ENCODE measurements around the gene CIROP. TPM values are rescaled to one million over a fixed set of nuclear protein-coding genes. Genes with fewer than 3 reads are reported as not detected.
"Not testable (repeated sequence)": the region's sequence is repeated elsewhere in the genome, so short reads cannot be mapped to it uniquely, and the experiment has no call there.

The CIROP gene
- total and polyA plus RNA-seq, 4 donors, result 0.18 TPM; not detected in 3

DNA sequence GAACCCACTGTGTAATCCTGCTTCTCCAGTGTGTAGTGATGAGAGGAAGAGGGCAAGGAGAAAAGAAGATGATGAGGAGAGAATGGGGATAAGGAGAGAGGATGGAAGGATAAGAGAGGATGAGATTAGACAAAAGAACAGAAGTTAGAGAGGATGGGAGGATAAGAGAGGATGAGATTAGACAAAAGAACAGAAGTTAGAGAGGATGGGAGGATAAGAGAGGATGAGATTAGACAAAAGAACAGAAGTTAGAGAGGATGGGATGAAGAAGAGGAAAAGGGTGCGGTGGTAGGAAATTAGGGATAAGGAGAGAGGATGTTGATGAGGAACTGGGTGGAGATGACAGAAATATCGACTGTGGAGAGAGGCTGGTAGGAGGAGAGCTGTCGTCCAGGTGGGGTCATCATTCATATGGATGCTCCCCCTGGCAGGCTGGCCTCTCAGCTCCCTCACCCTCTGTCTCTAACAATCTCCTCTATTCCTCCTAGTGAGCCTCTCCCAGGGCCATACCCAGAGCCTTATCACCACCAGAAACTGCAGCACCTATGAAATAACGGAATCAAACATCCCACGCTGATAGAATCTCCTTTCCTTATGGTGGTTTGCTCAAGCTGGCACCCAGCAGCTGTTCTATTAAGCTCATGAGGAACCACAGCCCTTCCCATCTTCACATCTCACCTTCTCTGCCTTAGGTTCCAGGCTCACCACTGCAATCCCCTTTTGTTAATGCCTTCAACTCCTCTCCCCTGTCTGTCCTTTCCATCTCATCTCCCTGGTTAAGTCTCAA lies 6.0 kb upstream of the CIROP start:
- Histone ChIP-seq H3K9me3 (ENCODE audit: control insufficient read depth, low read length) (no peaks in the 10 kb centered on the region), H3K4me1 (ENCODE audit: control insufficient read depth in 1 of 2, insufficient read depth in 2 of 2, low read length in 2 of 2) (no peaks in the 10 kb centered on the region), H3K36me3 (ENCODE audit: control insufficient read depth in 1 of 2, insufficient read depth in 2 of 2, low read length in 1 of 2) (no peaks in the 10 kb centered on the region), H3K4me3 (ENCODE audit: low read length in 2 of 2) (no peak overlapping the region), H3K27me3 (ENCODE audit: control insufficient read depth in 1 of 2, insufficient read depth in 2 of 2, low read length in 1 of 2) (no peaks in the 10 kb centered on the region), H3K27ac (ENCODE audit: low read depth in 1 of 2, low read length in 2 of 2) (no peak overlapping the region)
- peak; percentile 3 to 17 for DNase-seq
- ATAC-seq (ENCODE audit: low FRiP score), result no peak
- intact Hi-C loops (cut with DNase I), result no loop called here
- 56 to 68% methylated on average over 5 of the region's 5 CpGs for WGBS, 2 donors

DNA sequence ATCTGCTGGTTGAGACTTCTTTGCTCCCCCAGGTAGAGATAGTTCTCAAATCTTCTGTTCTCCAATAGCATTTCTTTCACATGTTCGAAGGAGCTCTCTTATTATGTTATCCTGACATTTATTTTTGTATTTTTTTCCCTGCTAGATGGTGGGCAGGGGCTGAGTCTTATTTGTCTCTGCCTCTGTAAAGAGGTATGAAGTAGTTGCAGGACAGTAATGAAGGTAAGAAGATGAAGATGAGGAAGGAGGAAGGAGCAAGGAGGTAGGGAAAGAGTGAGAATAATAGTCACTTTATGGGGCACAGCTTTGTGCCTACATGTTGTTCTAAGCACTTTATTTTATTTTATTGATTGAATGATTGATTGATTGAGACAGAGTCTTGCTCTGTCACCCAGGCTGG lies 5.0 kb upstream of the CIROP start:
- Histone ChIP-seq H3K9me3 (ENCODE audit: control insufficient read depth, low read length) (no peaks in the 10 kb centered on the region), H3K4me3 (ENCODE audit: low read length in 2 of 2) (no peak overlapping the region), H3K36me3 (ENCODE audit: control insufficient read depth in 1 of 2, insufficient read depth in 2 of 2, low read length in 1 of 2) (no peaks in the 10 kb centered on the region), H3K27ac (ENCODE audit: low read depth in 1 of 2, low read length in 2 of 2) (no peak overlapping the region), H3K4me1 (ENCODE audit: control insufficient read depth in 1 of 2, insufficient read depth in 2 of 2, low read length in 2 of 2) (no peaks in the 10 kb centered on the region), H3K27me3 (ENCODE audit: control insufficient read depth in 1 of 2, insufficient read depth in 2 of 2, low read length in 1 of 2) (no peaks in the 10 kb centered on the region)
- ATAC-seq (ENCODE audit: low FRiP score), result no peak
- intact Hi-C loops (cut with DNase I), result loop anchor here in 1 of 2 donors (5.0 kb wide), 1 partner anchor 42 kb away; no protein-coding TSS in a partner anchor
- DNase-seq, result no peak
- WGBS, 2 donors, result 80 to 82% methylated on average over 1 of the region's 1 CpG

DNA sequence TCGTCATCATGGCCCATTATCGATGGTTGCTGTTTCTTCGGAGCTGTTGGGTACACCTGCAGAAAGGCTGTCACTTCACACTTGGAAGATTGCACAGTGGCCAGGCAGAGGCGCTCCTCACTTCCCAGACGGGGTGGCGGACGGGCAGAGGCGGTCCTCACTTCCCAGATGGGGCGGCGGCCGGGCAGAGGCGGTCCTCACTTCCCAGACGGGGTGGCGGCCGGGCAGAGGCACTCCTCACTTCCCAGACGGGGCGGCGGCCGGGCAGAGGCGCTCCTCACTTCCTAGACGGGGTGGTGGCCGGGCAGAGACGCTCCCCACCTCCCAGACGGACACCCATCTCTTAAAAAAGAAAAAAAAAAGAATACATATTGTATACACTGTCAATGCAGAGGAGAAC lies 3.4 kb upstream of the CIROP start:
- H3K27ac ChIP-seq (ENCODE audit: low read depth in 1 of 2, low read length in 2 of 2); H3K9me3 ChIP-seq (ENCODE audit: control insufficient read depth, low read length); ATAC-seq (ENCODE audit: low FRiP score); H3K27me3 ChIP-seq (ENCODE audit: control insufficient read depth in 1 of 2, insufficient read depth in 2 of 2, low read length in 1 of 2); H3K4me1 ChIP-seq (ENCODE audit: control insufficient read depth in 1 of 2, insufficient read depth in 2 of 2, low read length in 2 of 2); H3K36me3 ChIP-seq (ENCODE audit: control insufficient read depth in 1 of 2, insufficient read depth in 2 of 2, low read length in 1 of 2); H3K4me3 ChIP-seq (ENCODE audit: low read length in 2 of 2): not testable (repeated sequence)
- DNase-seq, result peak in 1 of 2 donors; percentile 38
- intact Hi-C loops (cut with DNase I), result loop anchor here in 1 of 2 donors (5.0 kb wide), 1 partner anchor 41 kb away; no protein-coding TSS in a partner anchor
- 88 to 90% methylated on average over 24 of the region's 24 CpGs for WGBS, 2 donors

DNA sequence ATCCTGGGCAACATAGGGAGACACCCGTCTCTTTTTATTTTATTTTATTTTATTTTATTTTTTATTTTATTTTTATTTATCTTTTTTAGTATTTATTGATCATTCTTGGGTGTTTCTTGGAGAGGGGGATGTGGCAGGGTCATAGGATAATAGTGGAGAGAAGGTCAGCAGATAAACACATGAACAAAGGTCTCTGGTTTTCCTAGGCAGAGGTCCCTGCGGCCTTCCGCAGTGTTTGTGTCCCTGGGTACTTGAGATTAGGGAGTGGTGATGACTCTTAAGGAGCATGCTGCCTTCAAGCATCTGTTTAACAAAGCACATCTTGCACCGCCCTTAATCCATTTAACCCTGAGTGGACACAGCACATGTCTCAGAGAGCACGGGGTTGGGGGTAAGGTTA lies 2.8 kb upstream of the CIROP start:
- 80 to 98% methylated on average over 3 of the region's 5 CpGs for WGBS, 2 donors
- intact Hi-C loops (cut with DNase I), result loop anchor here in 1 of 2 donors (5.0 kb wide), 1 partner anchor 40 kb away; no protein-coding TSS in a partner anchor
- ATAC-seq (ENCODE audit: low FRiP score), result not testable (repeated sequence)

DNA sequence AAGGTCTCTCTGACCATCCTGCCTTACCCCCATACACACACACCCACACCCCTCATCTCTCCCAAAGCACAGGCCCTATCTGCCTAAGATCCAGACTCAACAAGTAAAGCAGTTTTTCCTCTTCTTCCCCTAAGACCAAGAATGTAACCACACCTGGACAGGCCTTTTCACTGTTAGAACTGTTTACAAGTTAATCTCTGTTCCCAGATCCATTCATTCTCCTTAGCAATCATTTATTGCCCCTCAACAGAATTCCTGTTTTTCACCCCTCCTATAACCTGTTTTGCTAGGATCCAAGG lies 1.9 kb upstream of the CIROP start:
- DNase-seq, result no peak
- ATAC-seq (ENCODE audit: low FRiP score), result no peak
- Histone ChIP-seq H3K4me1 (ENCODE audit: control insufficient read depth in 1 of 2, insufficient read depth in 2 of 2, low read length in 2 of 2) (no peaks in the 10 kb centered on the region), H3K9me3 (ENCODE audit: control insufficient read depth, low read length) (no peaks in the 10 kb centered on the region), H3K27ac (ENCODE audit: low read depth in 1 of 2, low read length in 2 of 2) (no peak overlapping the region), H3K27me3 (ENCODE audit: control insufficient read depth in 1 of 2, insufficient read depth in 2 of 2, low read length in 1 of 2) (no peaks in the 10 kb centered on the region), H3K36me3 (ENCODE audit: control insufficient read depth in 1 of 2, insufficient read depth in 2 of 2, low read length in 1 of 2) (no peaks in the 10 kb centered on the region), H3K4me3 (ENCODE audit: low read length in 2 of 2) (no peak overlapping the region)
- intact Hi-C loops (cut with DNase I), result loop anchor here in 1 of 2 donors (5.0 kb wide), 1 partner anchor 39 kb away; no protein-coding TSS in a partner anchor

More for the DNA sequence above, 2.8 kb upstream of the CIROP start:
- not testable (repeated sequence) for H3K36me3 ChIP-seq (ENCODE audit: control insufficient read depth in 1 of 2, insufficient read depth in 2 of 2, low read length in 1 of 2); DNase-seq; H3K9me3 ChIP-seq (ENCODE audit: control insufficient read depth, low read length); H3K4me1 ChIP-seq (ENCODE audit: control insufficient read depth in 1 of 2, insufficient read depth in 2 of 2, low read length in 2 of 2); H3K27me3 ChIP-seq (ENCODE audit: control insufficient read depth in 1 of 2, insufficient read depth in 2 of 2, low read length in 1 of 2); H3K27ac ChIP-seq (ENCODE audit: low read depth in 1 of 2, low read length in 2 of 2); H3K4me3 ChIP-seq (ENCODE audit: low read length in 2 of 2)

DNA sequence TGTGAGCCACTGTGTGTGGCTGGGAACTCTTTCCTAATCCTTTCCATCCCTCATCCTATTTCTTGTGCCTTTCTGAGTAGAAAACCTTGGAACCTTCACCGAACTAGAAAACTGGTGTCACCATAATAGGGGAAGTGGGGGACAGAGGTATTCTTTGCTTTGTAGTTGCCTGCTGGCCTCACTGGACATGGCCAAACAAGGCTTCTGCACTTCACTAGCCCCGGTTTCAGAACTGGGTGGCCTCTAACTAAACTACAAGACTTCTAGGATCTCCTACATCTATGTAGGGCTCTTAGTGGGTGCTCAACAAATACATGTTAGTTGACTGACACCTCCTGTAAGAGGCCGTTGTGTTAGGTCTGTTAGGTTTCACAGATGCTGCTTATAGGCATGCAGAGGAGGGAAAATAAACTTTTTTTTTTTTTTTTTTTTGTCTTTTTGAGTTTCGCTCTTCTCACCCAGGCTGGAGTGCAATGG lies 597 bp upstream of the CIROP start:
- ATAC-seq (ENCODE audit: low FRiP score) (no peak), DNase-seq (no peak)
- Histone ChIP-seq H3K9me3 (ENCODE audit: control insufficient read depth, low read length) (no peaks in the 10 kb centered on the region), H3K36me3 (ENCODE audit: control insufficient read depth in 1 of 2, insufficient read depth in 2 of 2, low read length in 1 of 2) (no peaks in the 10 kb centered on the region), H3K27me3 (ENCODE audit: control insufficient read depth in 1 of 2, insufficient read depth in 2 of 2, low read length in 1 of 2) (no peaks in the 10 kb centered on the region), H3K4me3 (ENCODE audit: low read length in 2 of 2) (no peak overlapping the region), H3K4me1 (ENCODE audit: control insufficient read depth in 1 of 2, insufficient read depth in 2 of 2, low read length in 2 of 2) (no peaks in the 10 kb centered on the region), H3K27ac (ENCODE audit: low read depth in 1 of 2, low read length in 2 of 2) (no peak overlapping the region)
- intact Hi-C loops (cut with DNase I), result loop anchor here in 1 of 2 donors (5.0 kb wide), 1 partner anchor 38 kb away; no protein-coding TSS in a partner anchor
- WGBS, 2 donors, result 90 to 92% methylated on average over 4 of the region's 4 CpGs

DNA sequence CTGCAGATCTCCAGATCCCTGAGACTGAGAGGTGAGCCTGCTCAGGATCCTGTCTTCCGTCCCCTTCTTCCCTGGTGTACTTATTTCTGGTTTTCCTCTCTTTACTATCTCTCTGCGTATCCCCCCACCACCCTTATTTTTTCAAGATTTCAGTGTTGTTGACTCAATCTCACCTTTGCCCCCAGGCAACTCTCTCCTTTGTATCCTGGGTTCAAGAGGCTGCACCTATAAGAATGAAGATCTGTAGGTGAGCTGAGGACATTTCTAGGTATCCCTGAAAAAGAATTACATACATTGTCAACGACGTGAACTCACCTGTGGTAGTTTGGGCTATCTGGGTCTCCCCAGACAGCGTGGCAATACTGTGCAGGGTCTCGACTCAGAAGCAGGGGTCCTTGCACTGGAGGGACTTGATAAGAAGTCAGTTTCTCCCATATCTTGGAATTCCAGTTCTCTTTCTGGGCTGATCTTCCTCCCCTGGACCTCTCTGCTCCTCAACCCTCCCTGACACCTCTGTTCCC lies 659 bp downstream of the CIROP start:
- Histone ChIP-seq H3K27ac (ENCODE audit: low read depth in 1 of 2, low read length in 2 of 2) (no peak overlapping the region), H3K4me1 (ENCODE audit: control insufficient read depth in 1 of 2, insufficient read depth in 2 of 2, low read length in 2 of 2) (no peaks in the 10 kb centered on the region), H3K9me3 (ENCODE audit: control insufficient read depth, low read length) (no peaks in the 10 kb centered on the region), H3K4me3 (ENCODE audit: low read length in 2 of 2) (no peak overlapping the region), H3K27me3 (ENCODE audit: control insufficient read depth in 1 of 2, insufficient read depth in 2 of 2, low read length in 1 of 2) (no peaks in the 10 kb centered on the region), H3K36me3 (ENCODE audit: control insufficient read depth in 1 of 2, insufficient read depth in 2 of 2, low read length in 1 of 2) (no peaks in the 10 kb centered on the region)
- 78 to 85% methylated on average over 6 of the region's 6 CpGs for WGBS, 2 donors
- intact Hi-C loops (cut with DNase I), result no loop called here
- ATAC-seq (ENCODE audit: low FRiP score), result no peak
- DNase-seq, result peak in 1 of 2 donors; percentile 5

DNA sequence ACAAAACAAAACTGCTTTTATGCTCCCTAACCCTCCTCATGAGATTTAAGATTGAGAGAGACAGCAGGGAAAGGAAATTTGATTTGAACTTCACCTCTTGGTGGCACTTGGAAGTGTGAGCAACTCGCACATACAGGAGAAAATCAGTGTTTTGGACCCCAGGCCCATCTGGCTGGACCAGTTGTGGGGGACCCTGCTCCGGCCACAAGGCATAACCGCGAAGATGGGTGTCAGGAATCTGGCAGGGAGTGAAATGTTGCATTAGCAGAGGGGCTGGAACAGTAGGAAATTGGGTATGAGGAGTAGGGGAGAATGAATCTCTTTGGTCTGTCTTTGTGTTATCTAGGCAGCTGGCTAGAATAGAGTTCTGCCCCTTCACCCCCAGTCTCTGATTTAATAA lies 1.2 kb downstream of the CIROP start:
- Histone ChIP-seq H3K4me1 (ENCODE audit: control insufficient read depth in 1 of 2, insufficient read depth in 2 of 2, low read length in 2 of 2) (no peaks in the 10 kb centered on the region), H3K4me3 (ENCODE audit: low read length in 2 of 2) (no peak overlapping the region), H3K9me3 (ENCODE audit: control insufficient read depth, low read length) (no peaks in the 10 kb centered on the region), H3K27me3 (ENCODE audit: control insufficient read depth in 1 of 2, insufficient read depth in 2 of 2, low read length in 1 of 2) (no peaks in the 10 kb centered on the region), H3K36me3 (ENCODE audit: control insufficient read depth in 1 of 2, insufficient read depth in 2 of 2, low read length in 1 of 2) (no peaks in the 10 kb centered on the region), H3K27ac (ENCODE audit: low read depth in 1 of 2, low read length in 2 of 2) (no peak overlapping the region)
- no peak for ATAC-seq (ENCODE audit: low FRiP score)
- WGBS, 2 donors, result 83 to 84% methylated on average over 4 of the region's 4 CpGs
- intact Hi-C loops (cut with DNase I), result no loop called here
- DNase-seq, result peak in 1 of 2 donors; percentile 27

DNA sequence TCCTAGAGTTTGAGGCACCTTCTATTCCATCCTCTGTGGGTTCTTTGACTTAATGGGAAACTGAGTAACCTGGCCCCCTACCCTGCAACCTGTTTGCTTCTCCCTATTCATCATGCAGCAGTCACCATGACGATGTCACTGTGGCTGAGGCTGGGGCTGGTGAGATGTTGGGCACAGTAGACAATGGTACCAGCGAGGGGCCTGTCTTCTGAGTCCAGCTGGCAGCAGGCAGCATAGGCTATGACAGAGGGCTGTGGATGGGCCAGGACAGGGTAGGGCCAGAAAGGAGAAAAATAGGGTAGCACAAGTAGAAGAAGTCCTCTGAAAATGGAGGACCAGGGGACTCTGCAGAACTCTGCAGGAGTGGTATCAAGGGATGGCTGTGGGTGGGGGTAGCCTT lies 2.0 kb downstream of the CIROP start:
- Histone ChIP-seq H3K36me3 (ENCODE audit: control insufficient read depth in 1 of 2, insufficient read depth in 2 of 2, low read length in 1 of 2) (no peaks in the 10 kb centered on the region), H3K27ac (ENCODE audit: low read depth in 1 of 2, low read length in 2 of 2) (no peak overlapping the region), H3K4me1 (ENCODE audit: control insufficient read depth in 1 of 2, insufficient read depth in 2 of 2, low read length in 2 of 2) (no peaks in the 10 kb centered on the region), H3K4me3 (ENCODE audit: low read length in 2 of 2) (no peak overlapping the region), H3K9me3 (ENCODE audit: control insufficient read depth, low read length) (no peaks in the 10 kb centered on the region), H3K27me3 (ENCODE audit: control insufficient read depth in 1 of 2, insufficient read depth in 2 of 2, low read length in 1 of 2) (no peaks in the 10 kb centered on the region)
- peak; percentile 19 to 21 for DNase-seq
- intact Hi-C loops (cut with DNase I), result no loop called here
- no peak for ATAC-seq (ENCODE audit: low FRiP score)
- 82 to 85% methylated on average over 2 of the region's 2 CpGs for WGBS, 2 donors

All from aorta (tissue), 5 donors.